ENCODE results near the gene ALX3.
A peak's percentile ranks its signal among the peaks of the same experiment; 100 is the strongest.

ALX3 gene

DNA sequence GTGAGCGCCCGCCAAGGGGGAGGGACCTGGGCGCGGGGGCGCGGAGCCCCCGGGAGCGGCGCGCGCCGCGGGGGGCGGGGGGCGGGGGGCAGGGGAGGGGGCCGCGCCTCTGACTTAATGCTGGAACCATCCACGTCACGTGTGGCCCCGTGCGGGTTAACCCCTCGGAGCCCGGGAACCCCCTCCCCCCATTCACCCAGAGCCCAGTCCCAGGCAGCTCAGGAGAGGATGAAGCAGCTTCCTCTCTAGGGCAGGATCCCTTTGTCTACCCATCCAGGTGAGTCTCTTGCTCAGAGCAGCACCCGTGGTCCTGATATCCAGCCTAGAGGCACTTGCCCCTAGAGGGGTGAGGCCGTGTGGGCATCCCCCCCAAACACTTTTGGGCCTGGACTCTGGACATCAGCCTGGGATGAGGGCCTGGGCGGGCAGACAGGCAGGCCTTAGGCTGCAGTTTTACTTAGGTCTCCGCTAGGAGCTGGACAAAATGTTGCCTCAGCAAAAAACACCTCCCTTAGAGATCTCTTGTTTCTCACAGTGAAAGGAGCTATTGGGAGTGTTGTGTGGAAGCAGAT, at the start of gene ALX3:
Gene ALX3 (minus strand): TSS at position 2 of the 572 bp plus-strand sequence. CDS start 60 bp downstream, outside the sequence.
- no peak for DNase-seq

DNA sequence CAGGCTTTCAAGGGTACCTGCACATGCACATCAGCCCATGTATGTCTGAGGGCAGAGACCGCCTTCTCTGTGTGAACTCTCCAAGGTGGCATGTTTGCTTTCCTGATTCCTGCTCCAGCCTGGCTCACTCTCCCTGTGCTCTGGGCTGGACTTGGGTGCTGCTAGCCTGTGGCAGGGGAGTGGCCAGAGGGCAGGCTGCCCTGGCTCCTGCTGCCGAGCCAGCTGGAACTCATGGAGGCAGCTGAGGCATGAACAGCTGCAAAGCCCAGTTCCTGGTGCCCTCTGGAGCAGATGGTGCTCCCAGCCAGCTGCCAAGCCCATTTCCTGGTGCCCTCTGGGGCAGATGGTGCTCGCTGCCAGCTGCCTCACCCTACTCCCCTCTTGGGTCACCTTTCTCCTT, 49.4 kb upstream of the ALX3 start:
- DNase-seq, result peak; percentile 27

DNA sequence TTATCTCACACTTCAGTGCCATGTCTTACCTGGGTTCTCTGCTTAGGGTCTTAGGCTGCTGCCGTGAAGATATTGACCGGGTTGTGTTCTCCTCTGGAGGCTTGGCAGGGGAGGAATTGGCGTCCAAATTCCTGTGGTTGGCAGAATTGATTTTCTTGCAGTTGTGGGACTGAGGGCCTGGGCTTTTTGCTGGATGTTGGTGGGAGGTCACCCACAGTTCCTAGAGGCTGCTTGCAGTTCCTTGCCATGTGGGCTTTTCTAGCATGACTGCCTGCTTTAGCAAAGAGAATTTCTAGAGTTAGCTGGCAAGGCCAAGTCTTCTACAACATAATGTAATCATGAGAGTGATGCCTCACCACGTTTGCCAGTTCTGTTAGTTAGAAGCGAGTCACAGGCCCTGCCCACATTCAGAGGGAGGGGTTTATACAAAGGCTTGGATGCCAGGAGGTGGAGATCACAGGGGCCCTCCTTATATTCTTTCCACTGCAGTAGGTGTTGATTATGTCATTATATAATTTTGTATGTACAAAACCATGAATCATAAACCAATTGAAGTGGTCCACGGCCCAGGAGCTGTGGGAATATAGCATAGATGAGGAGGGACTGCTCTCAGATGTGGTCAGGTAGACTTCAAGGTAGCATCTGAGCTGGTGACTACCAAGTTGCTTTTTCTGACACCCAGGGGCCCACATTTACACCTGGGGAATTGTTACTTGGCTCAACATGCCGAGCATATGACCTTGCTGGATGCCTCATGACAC, 48.3 kb upstream of the ALX3 start:
- no peak for DNase-seq

DNA sequence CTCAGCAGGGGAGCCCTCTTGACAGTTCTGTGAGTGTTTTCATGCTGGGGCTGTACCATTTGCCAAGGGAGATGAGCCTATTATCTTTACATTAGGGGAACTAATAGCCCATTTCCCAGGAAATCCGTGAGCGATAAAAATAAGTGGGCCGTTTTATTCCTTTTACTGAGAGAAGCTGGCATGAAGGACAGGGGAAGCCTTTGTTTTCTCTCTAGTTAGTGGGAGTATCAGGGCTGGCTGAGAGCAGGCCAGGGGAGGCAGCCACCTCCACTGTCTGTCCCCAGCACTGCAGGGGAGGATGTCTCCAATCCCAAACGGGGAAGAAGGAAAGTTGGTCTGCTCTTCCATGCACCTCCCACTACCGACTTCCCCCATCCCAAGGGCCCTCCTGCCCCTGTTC, 44.3 kb upstream of the ALX3 start:
- peak; percentile 55 for DNase-seq

DNA sequence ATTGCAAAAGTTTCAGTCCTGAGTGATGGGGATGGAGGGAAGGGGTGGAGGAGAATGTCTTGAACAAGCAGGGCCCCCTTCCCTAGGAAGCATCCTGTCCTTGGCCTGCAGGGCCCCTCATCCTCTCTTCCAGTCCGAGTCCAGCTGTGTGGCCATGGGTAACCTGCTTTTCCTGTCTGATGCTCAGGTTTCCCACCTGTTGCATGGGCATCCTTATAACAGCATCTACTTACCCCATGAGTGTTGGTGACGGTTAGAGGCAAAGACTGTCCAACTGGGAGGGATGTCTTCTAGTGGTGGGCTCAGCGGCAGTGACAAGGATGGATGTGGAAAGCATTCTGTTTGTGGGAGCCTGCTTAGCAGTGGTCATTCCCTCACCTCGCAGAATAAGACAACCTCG, 43.7 kb upstream of the ALX3 start:
- no peak for DNase-seq

DNA sequence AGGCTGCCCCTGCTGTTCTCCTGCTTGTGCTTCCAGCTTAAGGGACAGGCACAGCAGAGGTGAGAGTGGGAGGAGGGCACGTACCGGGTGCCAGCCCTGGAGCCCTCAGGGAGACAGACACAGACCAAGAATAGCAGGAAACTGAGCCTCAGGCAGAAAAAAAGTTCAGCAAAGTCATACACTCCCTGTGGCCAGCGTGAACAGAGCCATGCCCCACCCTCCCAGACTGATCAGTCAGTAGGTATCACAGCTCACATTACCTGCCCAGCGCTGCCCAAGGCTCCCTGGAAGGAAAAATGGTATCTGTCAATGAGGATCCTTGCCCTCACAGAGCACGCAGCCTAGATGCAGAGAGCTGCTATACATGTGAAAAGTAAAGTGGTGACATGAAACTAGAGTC, 43.1 kb upstream of the ALX3 start:
- no peak for DNase-seq

DNA sequence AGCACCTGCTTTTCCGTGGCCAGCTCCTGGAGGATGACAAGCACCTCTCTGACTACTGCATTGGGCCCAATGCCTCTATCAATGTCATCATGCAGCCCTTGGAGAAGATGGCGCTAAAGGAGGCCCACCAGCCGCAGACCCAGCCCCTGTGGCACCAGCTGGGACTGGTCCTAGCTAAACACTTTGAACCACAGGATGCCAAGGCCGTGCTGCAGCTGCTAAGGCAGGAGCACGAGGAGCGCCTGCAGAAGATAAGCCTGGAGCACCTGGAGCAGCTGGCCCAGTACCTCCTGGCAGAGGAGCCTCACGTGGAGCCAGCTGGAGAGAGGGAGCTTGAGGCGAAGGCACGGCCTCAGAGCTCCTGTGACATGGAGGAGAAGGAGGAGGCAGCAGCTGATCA, 42.2 kb upstream of the ALX3 start:
- no peak for DNase-seq

DNA sequence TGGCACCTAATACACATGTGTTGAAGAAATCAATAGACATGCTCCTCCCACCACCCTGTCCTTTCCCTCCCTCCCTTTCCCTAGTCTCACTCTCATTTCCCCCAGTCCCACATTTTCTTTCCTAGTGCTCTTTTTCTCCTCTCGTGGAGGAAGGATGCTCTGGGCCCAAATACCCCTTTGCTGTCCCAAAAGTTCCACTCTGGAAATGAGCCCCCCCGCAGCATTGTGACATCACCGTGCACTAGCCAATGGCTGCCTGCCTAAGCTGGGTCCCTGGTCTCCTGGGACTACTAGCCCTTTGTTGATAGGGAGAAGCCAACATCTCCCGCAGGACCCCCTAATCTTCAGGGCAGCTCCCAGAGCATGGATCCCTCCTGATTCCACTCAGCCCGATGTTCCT, 41.7 kb upstream of the ALX3 start, which contains the start of gene UBL4B:
Gene UBL4B (plus strand): TSS at position 301 of the 400 bp plus-strand sequence. CDS start 92 bp downstream, at position 393.
- no peak for DNase-seq

DNA sequence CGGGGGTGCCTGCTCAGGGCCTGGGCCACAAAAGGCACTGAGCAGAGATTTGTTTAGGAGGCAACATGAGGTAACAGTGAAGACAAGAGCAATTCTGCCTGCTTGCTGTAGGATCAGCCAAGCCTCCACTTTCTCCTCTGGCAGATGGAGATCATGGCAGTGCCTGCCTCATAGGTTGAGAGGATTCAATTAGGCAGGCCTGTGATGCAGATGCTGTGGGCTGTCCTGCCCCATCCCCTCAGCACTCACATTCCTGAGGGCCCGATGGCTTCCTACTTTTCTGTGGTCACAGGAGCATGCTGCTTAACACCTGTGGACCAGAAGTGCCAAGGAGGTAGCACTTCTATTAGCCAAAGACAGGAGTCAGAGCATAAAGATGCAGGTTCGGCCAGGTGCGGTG, 40.6 kb upstream of the ALX3 start:
- DNase-seq, result no peak

DNA sequence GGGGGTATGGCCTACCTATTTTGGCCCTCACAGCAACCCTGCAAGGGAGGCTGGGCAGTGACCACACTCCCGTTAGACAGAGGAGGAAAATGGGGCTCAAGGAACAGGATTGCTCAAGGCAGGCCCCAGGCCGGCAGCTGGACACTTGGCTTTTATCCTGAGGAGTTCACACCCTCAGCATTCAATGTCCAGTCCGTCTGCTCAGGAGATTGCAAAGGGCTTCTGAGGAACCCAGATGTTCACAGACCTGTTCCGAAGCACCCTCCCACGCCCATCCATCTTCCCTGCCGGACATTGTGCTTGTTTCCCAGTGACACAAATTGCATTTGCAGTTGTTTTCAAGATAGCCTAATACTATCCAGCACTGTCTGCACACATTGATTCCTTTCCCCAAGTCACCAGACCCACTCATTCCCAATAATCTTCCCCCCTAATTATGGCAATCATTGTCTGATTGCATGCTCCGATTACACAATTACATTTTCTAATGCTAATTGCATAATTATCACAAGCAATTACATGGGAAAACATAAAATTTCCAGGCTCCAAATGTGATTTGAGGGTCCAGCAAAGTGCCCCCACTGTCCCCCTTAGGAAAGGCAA, 37.5 kb upstream of the ALX3 start:
- DNase-seq, result no peak

DNA sequence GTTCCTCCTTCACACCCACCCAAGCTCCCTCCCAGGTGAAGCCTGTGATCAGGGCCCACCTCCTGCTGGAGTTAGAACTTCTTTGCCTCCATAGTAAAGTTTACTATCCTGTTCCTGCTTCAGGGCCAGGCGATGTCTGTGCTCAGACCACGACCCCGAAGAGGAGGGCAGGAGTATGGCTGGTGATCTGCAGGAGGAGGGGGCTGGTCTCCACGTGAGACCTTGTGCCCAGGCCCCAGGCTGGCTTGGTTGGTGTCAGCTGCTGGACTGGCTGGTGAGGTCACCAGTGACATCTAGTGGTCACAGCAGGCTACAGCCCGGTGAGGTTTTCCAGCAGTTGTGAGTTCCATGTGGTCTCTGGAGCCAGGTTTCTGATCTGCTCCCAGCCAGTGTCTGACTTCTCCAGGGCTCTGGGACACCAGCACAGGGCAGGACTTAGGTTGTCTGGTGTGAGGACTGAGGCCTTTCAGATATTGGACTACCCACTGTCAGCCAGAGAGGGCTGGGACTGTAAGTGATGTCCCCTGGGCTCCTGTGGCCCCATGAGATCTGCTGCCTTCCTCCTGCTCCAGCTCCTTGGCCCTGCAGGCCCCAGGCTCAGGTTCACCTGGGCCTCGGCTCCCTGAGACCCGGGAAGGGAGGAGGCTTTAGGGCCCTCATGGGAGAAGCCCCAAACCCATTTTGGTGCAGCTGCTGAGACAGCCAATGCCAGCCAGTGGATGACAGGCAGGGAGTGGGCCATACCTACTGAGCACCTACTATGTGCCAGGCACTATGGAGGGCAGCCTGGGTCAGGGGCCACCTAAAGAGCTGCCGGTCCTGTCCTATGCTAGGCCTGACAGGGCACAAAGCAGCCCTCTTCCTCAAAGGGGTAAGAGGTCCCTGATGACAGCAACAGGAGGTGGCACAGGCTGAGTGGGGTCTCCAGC, 35.8 kb upstream of the ALX3 start:
- DNase-seq, result peak; percentile 71

DNA sequence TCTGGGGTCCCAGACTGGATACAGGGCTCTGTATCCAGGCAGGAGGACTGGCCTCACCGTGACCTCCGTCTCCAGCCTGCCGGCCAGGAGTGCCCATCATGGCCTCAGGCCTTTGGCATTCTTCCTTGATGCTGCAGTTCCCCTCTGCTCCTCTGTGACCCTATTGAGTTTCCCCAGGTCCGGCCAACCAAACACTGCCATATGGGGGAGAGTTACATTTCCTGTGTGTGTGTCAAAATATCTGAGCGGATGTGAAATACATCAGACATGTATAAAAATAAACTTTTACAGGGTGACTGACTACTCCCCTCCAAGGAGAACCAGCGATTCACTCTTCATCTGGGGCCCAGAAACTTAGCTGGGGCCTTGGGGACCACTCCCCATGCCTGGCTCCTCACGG, 31.6 kb upstream of the ALX3 start:
- no peak for DNase-seq

DNA sequence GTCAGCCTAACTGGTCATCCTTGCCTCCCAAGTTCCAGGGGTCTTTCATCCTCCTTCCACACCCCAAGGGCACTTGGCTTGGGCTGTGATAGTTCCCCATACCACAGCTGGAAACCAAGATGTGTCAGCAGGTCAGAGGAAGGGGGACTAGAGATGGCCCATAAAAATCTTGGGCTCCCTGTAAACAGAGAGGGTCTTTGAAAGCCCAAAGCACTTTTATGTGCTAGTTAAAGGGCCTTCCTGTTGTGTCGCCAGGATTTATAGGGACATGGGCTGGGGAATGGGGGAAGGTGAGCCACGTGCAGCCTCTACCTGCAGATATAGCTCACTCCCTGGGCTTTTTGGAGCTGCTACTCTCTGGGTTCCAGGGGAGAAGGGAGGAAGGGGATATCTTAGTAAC, 29.9 kb upstream of the ALX3 start:
- DNase-seq, result no peak

DNA sequence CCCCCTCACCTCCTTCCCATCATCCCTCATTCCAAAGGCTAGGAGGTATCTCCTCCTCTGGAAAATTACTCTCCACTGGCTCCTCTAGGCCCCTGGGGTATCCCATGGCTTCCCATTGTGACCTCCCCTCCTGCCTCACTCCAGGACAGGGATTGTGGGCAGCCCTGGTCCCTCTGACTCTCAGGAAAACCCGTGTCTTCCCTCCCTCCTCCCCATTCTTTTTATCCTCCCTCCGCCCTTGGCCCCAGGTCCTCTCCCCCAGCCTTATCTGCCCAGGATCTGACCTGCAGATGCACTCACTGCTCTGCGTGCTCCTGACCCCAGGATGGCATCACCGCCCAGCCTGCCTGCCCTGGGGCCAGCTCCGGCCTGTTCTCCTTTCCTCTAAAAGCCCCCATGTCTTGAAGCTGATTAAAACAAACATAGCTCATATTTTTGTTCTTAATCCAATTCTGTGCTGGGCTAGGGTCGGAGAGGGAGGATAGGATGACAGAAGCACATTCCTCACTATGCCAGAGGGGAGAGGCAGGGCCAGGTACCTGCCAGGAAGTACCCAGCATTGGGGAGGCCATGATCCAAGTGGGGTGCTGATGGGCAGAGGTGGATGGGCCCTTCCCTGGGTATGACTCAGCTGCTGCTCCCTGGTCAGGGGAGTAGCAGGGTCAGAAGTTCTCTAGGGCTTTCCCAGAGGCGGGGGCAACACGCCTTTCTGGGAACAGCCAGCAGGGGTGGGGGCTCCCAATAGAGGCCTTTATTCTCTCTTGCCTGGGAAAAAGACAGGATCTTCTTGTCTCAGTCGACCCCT, 28.0 kb upstream of the ALX3 start:
- no peak for DNase-seq

DNA sequence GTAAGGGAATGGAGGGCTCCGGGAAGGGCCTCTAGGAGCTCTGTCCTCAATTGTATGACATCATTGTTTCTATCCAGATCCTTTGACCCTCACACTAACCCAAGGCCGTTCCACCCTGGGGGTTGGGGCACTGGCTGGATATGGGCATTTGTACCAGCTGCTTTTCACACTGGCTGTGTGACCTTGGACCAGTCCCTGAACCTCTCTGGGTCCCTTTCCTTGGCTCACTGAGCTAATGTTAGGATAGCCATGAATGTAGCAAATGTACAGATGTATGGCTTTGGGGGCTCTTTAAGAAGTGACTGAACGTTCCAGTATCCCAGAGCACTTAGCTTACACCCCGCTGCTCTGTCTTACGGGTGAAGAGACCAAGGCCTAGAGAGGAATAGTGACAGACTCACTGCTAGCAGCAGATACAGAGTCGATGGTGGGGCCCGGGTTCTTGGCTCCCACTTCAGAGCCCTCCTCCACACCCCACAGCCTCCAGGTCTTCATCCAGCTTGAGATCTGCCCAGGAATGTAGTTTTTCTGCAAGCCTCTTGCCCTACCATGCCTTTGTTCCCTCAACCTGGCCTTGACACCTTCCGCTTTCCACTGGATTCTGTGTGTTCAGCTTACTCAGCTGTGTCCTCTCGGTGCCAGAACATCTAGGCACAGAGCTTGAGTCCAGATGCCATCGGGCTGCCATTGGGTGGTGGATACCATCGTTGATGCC, 27.2 kb upstream of the ALX3 start:
- DNase-seq, result no peak

DNA sequence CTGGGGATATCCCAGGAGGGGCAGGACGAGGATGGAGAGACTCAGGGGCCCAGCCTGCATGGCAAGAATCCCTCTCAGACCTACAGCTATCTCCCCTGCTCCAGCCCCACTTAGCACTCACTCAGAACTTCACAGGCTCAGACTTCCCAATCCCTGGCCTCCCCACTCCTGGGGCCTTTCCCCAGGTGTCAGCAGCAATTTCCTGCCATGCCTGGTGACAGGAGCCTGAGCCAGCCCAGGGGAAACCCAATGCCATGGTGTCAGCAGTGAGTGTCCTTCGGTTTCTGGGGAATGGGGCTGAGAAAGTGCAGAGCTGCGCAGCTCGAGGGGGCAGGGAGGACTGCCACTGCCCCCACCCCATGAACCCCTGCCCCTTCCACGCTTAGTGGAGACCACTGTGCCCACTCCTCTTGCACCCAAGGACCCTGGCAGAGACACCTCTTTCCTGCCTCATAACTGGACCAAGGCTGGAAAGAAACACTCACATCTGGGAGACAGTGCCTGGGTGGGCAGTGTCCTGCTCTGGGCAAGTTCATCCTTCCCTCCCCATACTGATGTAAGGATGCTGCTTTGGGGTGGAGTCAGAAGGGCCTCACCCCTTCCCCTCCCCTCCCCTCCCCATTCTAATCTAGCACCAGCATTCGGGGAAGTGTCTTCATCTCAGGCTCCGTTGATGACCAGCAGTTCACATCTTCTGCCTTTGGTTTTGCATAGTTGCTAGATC, 24.6 kb upstream of the ALX3 start:
- no peak for DNase-seq

DNA sequence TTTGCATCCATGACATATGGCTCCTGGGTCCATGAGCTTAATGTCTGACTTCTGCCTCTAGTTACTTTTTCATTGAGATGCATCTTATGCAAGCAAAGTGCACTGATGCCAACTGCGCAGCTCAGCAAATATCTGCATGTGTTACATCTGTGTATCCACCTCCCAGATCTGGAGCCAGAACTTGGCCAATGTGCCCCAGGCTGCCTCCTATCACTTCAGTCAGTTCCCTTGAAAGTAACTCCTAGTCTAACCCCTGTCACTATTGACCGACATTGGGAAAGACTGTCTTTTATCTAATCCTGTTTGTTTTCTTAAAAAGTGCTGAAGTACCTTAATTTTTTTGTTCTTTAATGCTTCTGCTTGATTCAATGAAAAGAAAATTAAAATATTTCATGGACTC, 22.5 kb upstream of the ALX3 start:
- DNase-seq, result no peak

DNA sequence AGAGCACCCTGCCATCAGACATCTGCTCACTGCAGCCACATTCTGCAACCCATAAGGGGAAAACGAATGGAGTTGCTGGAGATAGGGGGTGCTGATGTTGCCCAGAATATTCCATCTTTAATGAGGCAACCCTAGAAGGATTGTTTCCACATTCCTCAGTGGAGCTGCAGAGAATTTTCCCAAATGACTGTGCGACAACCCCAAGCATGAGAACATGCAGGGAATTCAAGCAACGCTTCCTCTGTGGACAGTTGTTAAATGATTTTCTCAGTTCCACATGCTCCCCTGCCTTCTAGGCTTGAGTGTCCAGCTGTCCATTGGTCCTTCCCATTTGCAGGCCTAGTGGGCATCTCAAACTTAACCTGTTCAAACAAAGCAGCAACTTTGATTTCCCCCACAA, 21.3 kb upstream of the ALX3 start:
- no peak for DNase-seq

DNA sequence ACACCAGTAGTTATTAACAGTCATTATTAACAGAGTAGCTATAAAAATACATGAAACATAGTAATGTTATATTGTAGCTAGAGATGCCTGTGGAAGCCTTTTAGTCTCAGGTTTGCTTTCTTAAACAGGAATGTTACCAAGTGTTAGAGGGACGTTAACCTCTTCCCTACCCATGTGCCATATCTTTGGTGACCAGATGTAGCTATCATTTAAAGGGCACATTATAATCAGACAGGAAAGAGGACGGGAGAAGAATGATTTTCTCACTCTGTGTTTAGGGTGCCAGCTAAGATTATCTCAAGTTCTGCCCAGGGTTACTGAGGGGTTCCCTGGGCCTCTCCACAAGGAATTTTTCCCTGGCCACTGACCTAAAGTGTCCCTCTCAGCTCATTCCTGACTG, 20.9 kb upstream of the ALX3 start:
- no peak for DNase-seq

DNA sequence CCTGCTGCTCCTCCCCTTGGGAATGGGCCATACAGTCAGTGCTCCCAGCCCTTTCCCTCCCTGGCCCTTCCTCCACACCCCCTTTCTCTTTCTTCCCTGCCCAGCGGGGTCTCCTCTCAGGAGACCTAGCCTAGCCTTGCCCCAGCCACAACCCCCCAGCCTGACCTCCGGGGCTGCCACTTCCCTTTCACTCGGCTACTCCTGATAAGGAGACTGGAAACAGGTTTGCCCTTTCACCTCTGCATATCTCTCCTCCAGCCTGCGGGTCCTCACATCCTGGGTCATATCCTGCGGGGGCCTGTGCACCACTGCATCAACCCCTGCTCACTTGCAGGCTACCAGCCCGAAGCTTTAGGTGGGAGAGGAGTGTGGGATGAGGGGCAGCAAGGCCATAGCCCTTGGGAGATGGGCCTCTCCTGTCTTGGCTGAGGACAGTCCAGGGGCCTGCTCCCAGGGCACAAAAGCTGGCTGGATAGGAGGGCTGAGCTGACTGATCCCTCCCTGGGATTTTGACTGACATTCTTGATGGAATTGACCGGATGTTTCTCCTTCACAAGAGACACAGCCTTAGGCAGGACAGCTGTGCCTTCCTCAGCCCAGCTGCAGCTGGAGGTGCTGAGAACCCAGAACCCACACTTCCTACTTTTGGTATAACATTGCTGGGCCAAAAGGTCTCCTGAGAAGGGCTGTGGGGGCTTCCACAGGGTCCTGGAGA, 19.2 kb upstream of the ALX3 start:
- no peak for DNase-seq

Measured in NCI-H1092 treated with DMSO at 0.1 percent for 48 hours (cell line).